GM18858 (cell line): ENCODE data around the gene PRKAG2.
A peak's percentile ranks its signal among the peaks of the same experiment; 100 is the strongest.
"Not testable (repeated sequence)": the region's sequence is repeated elsewhere in the genome, so short reads cannot be mapped to it uniquely, and the experiment has no call there.

ENCODE experiments used
- ATAC-seq: cut with Tn5 transposase; IDR thresholded peaks from one replicate; pipeline ENCODE4 v1.9.1; 2021; ENCODE audit not compliant: unreplicated experiment

PRKAG2 gene

GRCh38 chr7:151806204-151806603 lies 70.7 kb downstream of the PRKAG2 start:
- ATAC-seq, result no peak

- ATAC-seq, result no peak
Observed at GRCh38 chr7:151805191-151805590, 71.7 kb downstream of the PRKAG2 start.

- ATAC-seq, result no peak
Observed at GRCh38 chr7:151804756-151805155, 72.2 kb downstream of the PRKAG2 start.

- ATAC-seq, result no peak
Observed at GRCh38 chr7:151803841-151804240, 73.1 kb downstream of the PRKAG2 start.

- ATAC-seq, result no peak
Observed at GRCh38 chr7:151802469-151802846, 74.5 kb downstream of the PRKAG2 start.

GRCh38 chr7:151801782-151802468 lies 75.0 kb downstream of the PRKAG2 start:
- ATAC-seq, result no peak

GRCh38 chr7:151801291-151801690 lies 75.6 kb downstream of the PRKAG2 start:
- no peak for ATAC-seq

- no peak for ATAC-seq
Observed at GRCh38 chr7:151800861-151801260, 76.1 kb downstream of the PRKAG2 start.

- no peak for ATAC-seq
Observed at GRCh38 chr7:151800391-151800790, 76.5 kb downstream of the PRKAG2 start.

GRCh38 chr7:151799506-151799905 lies 77.4 kb downstream of the PRKAG2 start:
- ATAC-seq, result no peak

- no peak for ATAC-seq
Observed at GRCh38 chr7:151798851-151799448, 78.0 kb downstream of the PRKAG2 start.

GRCh38 chr7:151797667-151798307 lies 79.1 kb downstream of the PRKAG2 start:
- not testable (repeated sequence) for ATAC-seq

- ATAC-seq, result no peak
Observed at GRCh38 chr7:151796871-151797537, 79.9 kb downstream of the PRKAG2 start.

- ATAC-seq, result no peak
Observed at GRCh38 chr7:151796091-151796870, 80.6 kb downstream of the PRKAG2 start.

GRCh38 chr7:151795168-151795811 lies 81.6 kb downstream of the PRKAG2 start:
- ATAC-seq, result peak; percentile 82

- ATAC-seq, result no peak
Observed at GRCh38 chr7:151794508-151795167, 82.3 kb downstream of the PRKAG2 start.

- ATAC-seq, result no peak
Observed at GRCh38 chr7:151793991-151794507, 82.9 kb downstream of the PRKAG2 start.

GRCh38 chr7:151793531-151793951 lies 83.4 kb downstream of the PRKAG2 start:
- ATAC-seq, result no peak

- ATAC-seq, result no peak
Observed at GRCh38 chr7:151792636-151793035, 84.3 kb downstream of the PRKAG2 start.

GRCh38 chr7:151792086-151792485 lies 84.8 kb downstream of the PRKAG2 start:
- ATAC-seq, result no peak
